ENCODE measurements around the gene STARD3. TPM values are rescaled to one million over a fixed set of nuclear protein-coding genes. Genes with fewer than 3 reads are reported as not detected.
A peak's percentile ranks its signal among the peaks of the same experiment; 100 is the strongest.

STARD3 gene
- total RNA-seq, 1 donor from 2014 or later, result 87.6 TPM

GRCh38 chr17:39704821-39705551 lies 68.0 kb downstream of the STARD3 start:
- Histone ChIP-seq H3K4me3 (peak overlapping the region in 1 of 2 donors; percentile 38), H3K27ac (peak overlapping the region; percentile 83 to 88), H3K4me1 (peaks cover 7 to 38% of the 10 kb centered on the region in 2 donors), H3K9me3 (no peaks in the 10 kb centered on the region), H3K27me3 (no peaks in the 10 kb centered on the region), H3K36me3 (peaks cover 31 to 32% of the 10 kb centered on the region in 2 donors)
- peak in 1 of 2 donors; percentile 83 for DNase-seq (ENCODE audit: low spot score in 2 of 2)
- TF ChIP-seq CTCF (IDR thresholded peaks at IDR 0.05), result peak; percentile 51 to 78 (median 65)
- intact Hi-C loops (cut with DNase I), result loop anchor here (2.0 kb wide), 3 partner anchors 26 to 36 kb away; partner anchors contain the start of genes MIEN1 and PNMT

GRCh38 chr17:39705786-39706348 lies 68.9 kb downstream of the STARD3 start:
- intact Hi-C loops (cut with DNase I), result loop anchor here (2.0 kb wide), 3 partner anchors 25 to 37 kb away; partner anchors contain the start of genes MIEN1 and PNMT
- H3K4me1 ChIP-seq, result peaks cover 7 to 38% of the 10 kb centered on the region in 2 donors
- DNase-seq (ENCODE audit: low spot score in 2 of 2), result no peak
- H3K36me3 ChIP-seq, result peaks cover 39 to 41% of the 10 kb centered on the region in 2 donors
- H3K27ac ChIP-seq, result peak overlapping the region; percentile 83 to 88
- TF ChIP-seq CTCF (IDR thresholded peaks at IDR 0.05), result no peak
- peak overlapping the region in 1 of 2 donors; percentile 32 for H3K4me3 ChIP-seq
- no peaks in the 10 kb centered on the region for H3K27me3 ChIP-seq
- no peaks in the 10 kb centered on the region for H3K9me3 ChIP-seq

- H3K27me3 ChIP-seq, result no peaks in the 10 kb centered on the region
- no peak overlapping the region for H3K4me3 ChIP-seq
- no peaks in the 10 kb centered on the region for H3K9me3 ChIP-seq
- DNase-seq (ENCODE audit: low spot score in 2 of 2), result no peak
- H3K27ac ChIP-seq, result peak overlapping the region; percentile 83 to 88
- no peak for TF ChIP-seq CTCF (IDR thresholded peaks at IDR 0.05)
- H3K36me3 ChIP-seq, result peaks cover 43 to 46% of the 10 kb centered on the region in 2 donors
- H3K4me1 ChIP-seq, result peaks cover 7 to 38% of the 10 kb centered on the region in 2 donors
- intact Hi-C loops (cut with DNase I), result no loop called here
Measured at GRCh38 chr17:39706383-39706782, 69.4 kb downstream of the STARD3 start.

GRCh38 chr17:39706921-39707337 lies 70.0 kb downstream of the STARD3 start:
- H3K27me3 ChIP-seq, result no peaks in the 10 kb centered on the region
- TF ChIP-seq CTCF (IDR thresholded peaks at IDR 0.05), result no peak
- no peak for DNase-seq (ENCODE audit: low spot score in 2 of 2)
- H3K27ac ChIP-seq, result no peak overlapping the region
- peaks cover 49 to 51% of the 10 kb centered on the region in 2 donors for H3K36me3 ChIP-seq
- H3K4me1 ChIP-seq, result peaks cover 7 to 33% of the 10 kb centered on the region in 2 donors
- intact Hi-C loops (cut with DNase I), result no loop called here
- no peak overlapping the region for H3K4me3 ChIP-seq
- no peaks in the 10 kb centered on the region for H3K9me3 ChIP-seq

GRCh38 chr17:39709319-39709997 lies 72.5 kb downstream of the STARD3 start:
- Histone ChIP-seq H3K27me3 (no peaks in the 10 kb centered on the region), H3K27ac (no peak overlapping the region), H3K4me3 (no peak overlapping the region), H3K9me3 (no peaks in the 10 kb centered on the region), H3K36me3 (peaks cover 69 to 72% of the 10 kb centered on the region in 2 donors), H3K4me1 (peaks cover 7 to 25% of the 10 kb centered on the region in 2 donors)
- no peak for DNase-seq (ENCODE audit: low spot score in 2 of 2)
- intact Hi-C loops (cut with DNase I), result no loop called here
- TF ChIP-seq CTCF (IDR thresholded peaks at IDR 0.05), result no peak

Measured in ascending aorta (tissue), 2 donors.